SK-N-SH (cell line): Measurements from ENCODE around the gene STPG1. TPM values are rescaled to one million over a fixed set of nuclear protein-coding genes. Genes with fewer than 3 reads are reported as not detected.

Experiments
- CTCF ChIA-PET: fragments of 300-600, 350-600 bp; formaldehyde crosslinking; extraction: SDS; loops from one replicate; lab custom pipeline; 2021; lab: Yijun Ruan, JAX
- POLR2A ChIA-PET: fragments of 350-600 bp; sonication (Branson Sonifier 250); formaldehyde crosslinking; extraction: SDS; loops from one replicate; lab custom pipeline; 2020; ENCODE audit warnings: antibody characterized with exemption, inconsistent platforms; lab: Yijun Ruan, JAX
- DNase-seq: peaks from one replicate; pipeline ENCODE4 v3.0.0; 2012
- H2AFZ ChIP-seq: fragments of 200-600 bp; sonication (generic); 2 replicates; pipeline ENCODE4 v1.8.1; 2016; ENCODE audit warnings: antibody characterized with exemption, mild to moderate bottlenecking, low read depth
- H3F3A ChIP-seq: fragments of 200-600 bp; sonication (generic); replicated peaks from 2 replicates; pipeline ENCODE3; 2016; ENCODE audit warnings: antibody characterized with exemption, mild to moderate bottlenecking; ENCODE audit not compliant: insufficient read depth
- H3K27ac ChIP-seq, 2 experiments: fragments of 200-500 bp in 1 of 2; fragments of 200-600 bp in 1 of 2; sonication (Bioruptor generic) in 1 of 2; sonication (generic), shearing (Covaris generic) in 1 of 2; 2 replicates each; pipeline versions ENCODE4 v1.5.1 to v1.6.1; 2014 to 2016; ENCODE audit warnings: low read depth in 2 of 2, inconsistent platforms in 1 of 2, low read length in 1 of 2, mild to moderate bottlenecking in 1 of 2, mixed read lengths in 1 of 2
- H3K27me3 ChIP-seq: fragments of 200-600 bp; sonication (generic), shearing (Covaris generic); 2 replicates; pipeline ENCODE4 v1.6.1; 2016; ENCODE audit warnings: mixed run types; ENCODE audit not compliant: insufficient read depth
- H3K36me3 ChIP-seq, 2 experiments: fragments of 200-500 bp in 1 of 2; fragments of 200-600 bp in 1 of 2; sonication (Bioruptor generic) in 1 of 2; sonication (generic) in 1 of 2; replicated peaks in 1 of 2; 2 replicates each; pipeline versions ENCODE3 to v1.5.1; 2014 to 2016; ENCODE audit warnings: low read length in 1 of 2, mild to moderate bottlenecking in 1 of 2; ENCODE audit not compliant: insufficient read depth in 2 of 2, control insufficient read depth in 1 of 2
- H3K4me1 ChIP-seq, 2 experiments: fragments of 200-500 bp in 1 of 2; fragments of 200-600 bp in 1 of 2; sonication (Bioruptor generic) in 1 of 2; sonication (generic), shearing (Covaris generic) in 1 of 2; 2 replicates each; pipeline versions ENCODE4 v1.5.1 to v1.6.1; 2014 to 2016; ENCODE audit warnings: low read depth in 1 of 2, low read length in 1 of 2, mixed run types in 1 of 2; ENCODE audit not compliant: insufficient read depth in 2 of 2, control insufficient read depth in 1 of 2
- H3K4me2 ChIP-seq: fragments of 200-600 bp; sonication (generic), shearing (Covaris generic); 2 replicates; pipeline ENCODE4 v1.6.1; 2017; ENCODE audit warnings: mixed run types
- H3K4me3 ChIP-seq, 2 experiments: fragments of 200-500 bp in 1 of 2; fragments of 200-600 bp in 1 of 2; sonication (Bioruptor generic) in 1 of 2; sonication (generic), shearing (Covaris generic) in 1 of 2; 2 replicates each; pipeline versions ENCODE4 v1.5.1 to v1.8.1; 2014 to 2016; ENCODE audit warnings: low read depth in 2 of 2, inconsistent platforms in 1 of 2, low read length in 1 of 2, mild to moderate bottlenecking in 1 of 2, mixed read lengths in 1 of 2, moderate library complexity in 1 of 2
- H3K79me2 ChIP-seq: fragments of 200-600 bp; sonication (generic); 2 replicates; pipeline ENCODE4 v1.8.1; 2017; ENCODE audit warnings: mild to moderate bottlenecking; ENCODE audit not compliant: insufficient read depth
- H3K9ac ChIP-seq: fragments of 200-600 bp; sonication (generic); 2 replicates; pipeline ENCODE4 v1.6.1; 2017; ENCODE audit warnings: mixed run types
- H3K9me2 ChIP-seq: fragments of 200-600 bp; sonication (generic); 2 replicates; pipeline ENCODE4 v1.6.1; 2017; ENCODE audit warnings: mixed run types
- H3K9me3 ChIP-seq: fragments of 200-600 bp; sonication (generic); 2 replicates; pipeline ENCODE4 v1.6.1; 2017; ENCODE audit warnings: mixed run types, mild to moderate bottlenecking, moderate library complexity
- H4K20me1 ChIP-seq: fragments of 200-600 bp; sonication (generic); 2 replicates; pipeline ENCODE4 v1.6.1; 2017; ENCODE audit warnings: mild to moderate bottlenecking, mixed run types; ENCODE audit not compliant: insufficient read depth
- EP300 ChIP-seq, 2 experiments: IDR thresholded peaks; 2 replicates each; pipeline versions ENCODE4 v1.4.0 to v1.6.1; 2012; ENCODE audit warnings: borderline replicate concordance in 1 of 2, low read depth in 1 of 2, low read length in 1 of 2
- EZH2phosphoT487 ChIP-seq: fragments of 200-600 bp; sonication (generic); IDR thresholded peaks from 2 replicates; pipeline ENCODE4 v1.6.1; 2017; ENCODE audit warnings: low read depth, mixed run types, mild to moderate bottlenecking, antibody characterized with exemption, moderate library complexity, borderline replicate concordance
- FOXJ3 ChIP-seq: sonication (generic); formaldehyde crosslinking; IDR thresholded peaks from 2 replicates; pipeline ENCODE4 v1.5.1; 2020; ENCODE audit warnings: mild to moderate bottlenecking, missing genetic modification reagents
- FOXM1 ChIP-seq: IDR thresholded peaks from 2 replicates; pipeline ENCODE4 v1.4.0; 2012; ENCODE audit warnings: low read depth, mild to moderate bottlenecking
- JUND ChIP-seq: IDR thresholded peaks from 2 replicates; pipeline ENCODE4 v1.4.0; 2012
- MXI1 ChIP-seq: IDR thresholded peaks from 2 replicates; pipeline ENCODE4 v1.6.1; 2012; ENCODE audit warnings: mild to moderate bottlenecking, low read depth, low read length, improper control_type of control experiment
- NFIC ChIP-seq: IDR thresholded peaks from 2 replicates; pipeline ENCODE4 v1.4.0; 2012; ENCODE audit warnings: borderline replicate concordance
- NRF1 ChIP-seq: IDR thresholded peaks from 2 replicates; pipeline ENCODE4 v1.6.1; 2012; ENCODE audit warnings: low read depth, mild to moderate bottlenecking, low read length
- POLR2AphosphoS5 ChIP-seq: IDR thresholded peaks from 2 replicates; pipeline ENCODE4 v1.6.1; 2012; ENCODE audit warnings: low read depth, low read length
- RAD21 ChIP-seq: IDR thresholded peaks from 2 replicates; pipeline ENCODE4 v1.6.1; 2012; ENCODE audit warnings: mild to moderate bottlenecking, low read length
- RFX5 ChIP-seq: IDR thresholded peaks from 2 replicates; pipeline ENCODE4 v1.6.1; 2012; ENCODE audit warnings: mild to moderate bottlenecking, improper control_type of control experiment, low read length
- RXRA ChIP-seq: IDR thresholded peaks from 2 replicates; pipeline ENCODE4 v1.4.0; 2012; ENCODE audit warnings: low read depth, mild to moderate bottlenecking, borderline replicate concordance
- TAF1 ChIP-seq: IDR thresholded peaks from 2 replicates; pipeline ENCODE4 v1.6.1; 2012; ENCODE audit warnings: low read depth, mild to moderate bottlenecking, low read length, moderate library complexity, borderline replicate concordance
- TCF12 ChIP-seq: IDR thresholded peaks from 2 replicates; pipeline ENCODE4 v1.4.0; 2012
- YY1 ChIP-seq: IDR thresholded peaks from 2 replicates; pipeline ENCODE4 v1.4.0; 2012; ENCODE audit warnings: low read depth, mild to moderate bottlenecking
- WGBS: methylation state at CpG from one replicate; pipeline ENCODE4 v1.1.6; 2017; ENCODE audit warnings: low lambda C conversion rate; 5-methylcytosine and 5-hydroxymethylcytosine counted together
- polyA plus RNA-seq, 3 experiments: library from polyadenylated mRNA; depleted of rRNA; stranded (reverse); fragments of >200 nt; gene quantifications; 2 replicates each; pipeline ENCODE4 v1.2.3, GENCODE V29; 2012
- TF ChIP-seq, protein P1 (sequence below): IDR thresholded peaks from 2 replicates; pipeline ENCODE4 v1.4.0; 2012; ENCODE audit warnings: low read depth
- TF ChIP-seq, protein P2 (sequence below): IDR thresholded peaks from 2 replicates; pipeline ENCODE4; 2012
- TF ChIP-seq, protein P3 (sequence below): fragments of 150-350 bp; IDR thresholded peaks from 2 replicates; pipeline ENCODE4 v1.6.1; 2016; ENCODE audit warnings: mild to moderate bottlenecking, low read depth, low read length
- TF ChIP-seq, protein P4 (sequence below): IDR thresholded peaks from 2 replicates; pipeline ENCODE4 v1.6.1; 2012; ENCODE audit warnings: mild to moderate bottlenecking, low read depth, low read length, moderate library complexity

Gene STPG1
- polyA plus RNA-seq, 1 of the 3 experiments (the other 2 are of a cell fraction): 8.7 TPM

DNA sequence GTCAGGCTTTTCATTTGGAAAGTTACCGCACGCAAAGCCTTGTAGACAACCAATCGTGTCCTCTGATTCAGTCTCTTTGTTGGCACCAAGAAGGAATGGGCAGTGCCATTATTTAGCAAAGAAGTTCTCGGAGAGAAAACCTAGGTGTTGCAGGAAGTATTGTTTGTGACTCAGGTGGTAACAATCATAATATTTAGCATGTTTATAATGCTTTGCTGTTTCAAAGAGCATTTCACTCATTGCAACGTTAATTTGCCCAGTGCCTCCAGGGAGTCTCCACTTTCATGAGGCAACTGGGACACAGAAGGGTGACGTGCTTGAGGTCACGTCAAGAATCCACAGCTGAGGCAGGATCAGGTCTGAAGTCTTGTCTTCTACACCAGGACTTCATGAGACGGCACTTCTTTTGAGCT, 31.4 kb downstream of the STPG1 start:
- no peaks in the 10 kb centered on the region for H3K27me3 ChIP-seq
- H3K9me3 ChIP-seq: no peaks in the 10 kb centered on the region
- CTCF ChIA-PET: interaction anchor here (0.6 to 8.9 kb wide), 8 partner anchors 9 to 253 kb away, joined by 3 to 106 read pairs (median 4); no protein-coding TSS in a partner anchor
- POLR2A ChIA-PET: interaction anchor here (0.6 kb wide), 1 partner anchor 190 kb away, joined by 3 read pairs; no protein-coding TSS in a partner anchor
- no peak overlapping the region for H3K9ac ChIP-seq
- H3K79me2 ChIP-seq: no peaks in the 10 kb centered on the region
- peaks cover 0 to 13% of the 10 kb centered on the region in 2 experiments for H3K36me3 ChIP-seq
- WGBS: 89% methylated on average over 8 of the region's 8 CpGs
- H3K9me2 ChIP-seq: no peaks in the 10 kb centered on the region
- H3K27ac ChIP-seq: no peak overlapping the region
- H3K4me2 ChIP-seq: no peak overlapping the region
- no peaks in the 10 kb centered on the region for H4K20me1 ChIP-seq
- no peaks in the 10 kb centered on the region for H3F3A ChIP-seq
- H3K4me1 ChIP-seq: peaks cover 3 to 7% of the 10 kb centered on the region in 2 experiments; a peak in 2 of 4 replicates
- H3K4me3 ChIP-seq: no peak overlapping the region
- TF ChIP-seq NFIC: no peak
- H2AFZ ChIP-seq: no peak overlapping the region
- no peak for DNase-seq

DNA sequence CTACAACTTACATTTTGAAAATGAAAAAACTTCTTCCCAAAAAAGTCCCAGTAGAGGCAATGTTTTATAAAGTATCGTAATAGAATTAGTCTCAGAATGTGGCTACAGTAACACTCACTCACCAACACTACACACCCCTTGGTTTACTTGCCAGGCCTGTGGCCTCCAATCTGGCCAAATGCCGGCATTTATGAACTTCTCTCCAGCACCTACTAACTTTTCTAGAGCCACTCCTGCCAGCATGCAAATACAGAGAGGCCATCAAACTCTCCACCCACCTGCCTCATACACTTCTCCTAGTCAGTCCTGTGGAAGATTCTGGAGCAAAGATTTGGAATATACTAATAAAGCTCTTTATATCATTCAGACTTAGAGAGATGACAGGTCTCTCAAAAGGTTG, 32.3 kb downstream of the STPG1 start:
- Histone ChIP-seq H3K36me3 (peaks cover 0 to 13% of the 10 kb centered on the region in 2 experiments), H4K20me1 (no peaks in the 10 kb centered on the region), H3K4me3 (no peak overlapping the region), H3K9ac (no peak overlapping the region), H3K4me1 (peaks cover 3% of the 10 kb centered on the region in 2 experiments; a peak in 2 of 4 replicates), H3K27ac (no peak overlapping the region), H3F3A (no peaks in the 10 kb centered on the region), H3K9me2 (no peaks in the 10 kb centered on the region), H3K9me3 (no peaks in the 10 kb centered on the region), H2AFZ (no peak overlapping the region), H3K79me2 (no peaks in the 10 kb centered on the region)
- POLR2A ChIA-PET: no interaction called here
- WGBS: 100% methylated on average over 2 of the region's 2 CpGs
- no peak for DNase-seq
- TF ChIP-seq NRF1 (no peak), TCF12 (no peak), YY1 (no peak), JUND (no peak), MXI1 (no peak), RAD21 (no peak), TAF1 (no peak), EP300 (IDR thresholded peaks at IDR 0.05; ENCODE audit: borderline replicate concordance in 1 of 2, low read depth in 1 of 2, low read length in 1 of 2) (no peak), FOXM1 (no peak), RXRA (no peak), NFIC (no peak), RFX5 (no peak), FOXJ3 (CRISPR knock-in tag) (no peak), EZH2phosphoT487 (no peak), POLR2AphosphoS5 (no peak)
- TF ChIP-seq, protein P1, sequence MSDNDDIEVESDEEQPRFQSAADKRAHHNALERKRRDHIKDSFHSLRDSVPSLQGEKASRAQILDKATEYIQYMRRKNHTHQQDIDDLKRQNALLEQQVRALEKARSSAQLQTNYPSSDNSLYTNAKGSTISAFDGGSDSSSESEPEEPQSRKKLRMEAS: no peak
- TF ChIP-seq, protein P2, sequence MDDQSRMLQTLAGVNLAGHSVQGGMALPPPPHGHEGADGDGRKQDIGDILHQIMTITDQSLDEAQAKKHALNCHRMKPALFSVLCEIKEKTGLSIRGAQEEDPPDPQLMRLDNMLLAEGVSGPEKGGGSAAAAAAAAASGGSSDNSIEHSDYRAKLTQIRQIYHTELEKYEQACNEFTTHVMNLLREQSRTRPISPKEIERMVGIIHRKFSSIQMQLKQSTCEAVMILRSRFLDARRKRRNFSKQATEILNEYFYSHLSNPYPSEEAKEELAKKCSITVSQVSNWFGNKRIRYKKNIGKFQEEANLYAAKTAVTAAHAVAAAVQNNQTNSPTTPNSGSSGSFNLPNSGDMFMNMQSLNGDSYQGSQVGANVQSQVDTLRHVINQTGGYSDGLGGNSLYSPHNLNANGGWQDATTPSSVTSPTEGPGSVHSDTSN: no peak
- TF ChIP-seq, protein P3, sequence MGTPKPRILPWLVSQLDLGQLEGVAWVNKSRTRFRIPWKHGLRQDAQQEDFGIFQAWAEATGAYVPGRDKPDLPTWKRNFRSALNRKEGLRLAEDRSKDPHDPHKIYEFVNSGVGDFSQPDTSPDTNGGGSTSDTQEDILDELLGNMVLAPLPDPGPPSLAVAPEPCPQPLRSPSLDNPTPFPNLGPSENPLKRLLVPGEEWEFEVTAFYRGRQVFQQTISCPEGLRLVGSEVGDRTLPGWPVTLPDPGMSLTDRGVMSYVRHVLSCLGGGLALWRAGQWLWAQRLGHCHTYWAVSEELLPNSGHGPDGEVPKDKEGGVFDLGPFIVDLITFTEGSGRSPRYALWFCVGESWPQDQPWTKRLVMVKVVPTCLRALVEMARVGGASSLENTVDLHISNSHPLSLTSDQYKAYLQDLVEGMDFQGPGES: no peak
- TF ChIP-seq, protein P4, sequence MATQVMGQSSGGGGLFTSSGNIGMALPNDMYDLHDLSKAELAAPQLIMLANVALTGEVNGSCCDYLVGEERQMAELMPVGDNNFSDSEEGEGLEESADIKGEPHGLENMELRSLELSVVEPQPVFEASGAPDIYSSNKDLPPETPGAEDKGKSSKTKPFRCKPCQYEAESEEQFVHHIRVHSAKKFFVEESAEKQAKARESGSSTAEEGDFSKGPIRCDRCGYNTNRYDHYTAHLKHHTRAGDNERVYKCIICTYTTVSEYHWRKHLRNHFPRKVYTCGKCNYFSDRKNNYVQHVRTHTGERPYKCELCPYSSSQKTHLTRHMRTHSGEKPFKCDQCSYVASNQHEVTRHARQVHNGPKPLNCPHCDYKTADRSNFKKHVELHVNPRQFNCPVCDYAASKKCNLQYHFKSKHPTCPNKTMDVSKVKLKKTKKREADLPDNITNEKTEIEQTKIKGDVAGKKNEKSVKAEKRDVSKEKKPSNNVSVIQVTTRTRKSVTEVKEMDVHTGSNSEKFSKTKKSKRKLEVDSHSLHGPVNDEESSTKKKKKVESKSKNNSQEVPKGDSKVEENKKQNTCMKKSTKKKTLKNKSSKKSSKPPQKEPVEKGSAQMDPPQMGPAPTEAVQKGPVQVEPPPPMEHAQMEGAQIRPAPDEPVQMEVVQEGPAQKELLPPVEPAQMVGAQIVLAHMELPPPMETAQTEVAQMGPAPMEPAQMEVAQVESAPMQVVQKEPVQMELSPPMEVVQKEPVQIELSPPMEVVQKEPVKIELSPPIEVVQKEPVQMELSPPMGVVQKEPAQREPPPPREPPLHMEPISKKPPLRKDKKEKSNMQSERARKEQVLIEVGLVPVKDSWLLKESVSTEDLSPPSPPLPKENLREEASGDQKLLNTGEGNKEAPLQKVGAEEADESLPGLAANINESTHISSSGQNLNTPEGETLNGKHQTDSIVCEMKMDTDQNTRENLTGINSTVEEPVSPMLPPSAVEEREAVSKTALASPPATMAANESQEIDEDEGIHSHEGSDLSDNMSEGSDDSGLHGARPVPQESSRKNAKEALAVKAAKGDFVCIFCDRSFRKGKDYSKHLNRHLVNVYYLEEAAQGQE: no peak
- TF ChIP-seq, all 33 proteins: peak for 0
- CTCF ChIA-PET: interaction anchor here (0.6 to 8.9 kb wide), 4 partner anchors 10 to 736 kb away, joined by 3 to 106 read pairs (median 14); no protein-coding TSS in a partner anchor
- H3K27me3 ChIP-seq: no peaks in the 10 kb centered on the region
- H3K4me2 ChIP-seq: no peak overlapping the region
